ENCODE data around the gene SMIM28. TPM values are rescaled to one million over a fixed set of nuclear protein-coding genes. Genes with fewer than 3 reads are reported as not detected.
"Not testable (repeated sequence)": the region's sequence is repeated elsewhere in the genome, so short reads cannot be mapped to it uniquely, and the experiment has no call there.

Gene SMIM28
- total RNA-seq, result not detected in 2 replicates

GRCh38 chr6:138377844-138378243 is at the start of gene SMIM28:
SMIM28 (plus strand) TSS chr6:138377905; CDS start chr6:138378073, 168 bp downstream.
- intact Hi-C loops (cut with micrococcal nuclease), result no loop called here

DNA sequence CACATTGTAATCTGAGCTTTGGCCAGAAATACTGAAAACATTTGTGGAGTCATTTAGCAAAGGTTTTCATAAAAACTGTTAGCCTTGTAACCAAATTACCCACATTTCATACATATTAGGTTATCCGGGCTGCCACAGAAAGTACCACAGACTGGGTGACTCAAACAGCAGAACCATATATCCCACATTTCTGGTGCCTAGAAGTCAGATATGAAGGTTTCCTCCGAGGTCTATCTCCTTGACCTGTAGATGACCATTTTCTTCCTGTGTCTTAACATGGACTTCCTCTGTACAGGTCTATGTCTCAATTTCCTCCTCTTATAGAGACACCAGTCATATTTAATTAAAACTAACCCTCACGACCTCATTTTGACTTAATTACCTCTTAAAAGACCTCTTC is 49.5 kb upstream of the SMIM28 start:
- intact Hi-C loops (cut with micrococcal nuclease), result no loop called here

- intact Hi-C loops (cut with micrococcal nuclease), result no loop called here
Measured at GRCh38 chr6:138330763-138331162, 46.9 kb upstream of the SMIM28 start.

DNA sequence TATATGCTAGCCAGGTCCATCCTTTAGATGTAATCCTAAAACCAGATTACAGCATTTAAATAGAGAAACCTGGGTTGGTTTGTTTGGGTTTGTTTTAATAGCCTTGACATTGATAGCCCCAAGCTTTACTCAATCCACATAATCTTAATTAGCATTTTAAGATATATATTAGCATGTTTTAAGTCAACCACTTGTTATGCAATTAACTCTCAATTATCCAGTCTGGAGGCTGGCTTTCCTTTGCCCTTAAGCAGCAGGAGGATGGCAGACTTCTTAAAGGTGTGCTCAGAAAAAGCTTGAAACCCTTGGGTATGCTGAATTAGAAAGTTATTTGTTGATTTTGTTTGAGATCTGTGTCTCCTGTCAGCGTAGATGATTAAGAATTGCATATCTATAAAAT is 46.3 kb upstream of the SMIM28 start:
- intact Hi-C loops (cut with micrococcal nuclease), result no loop called here

DNA sequence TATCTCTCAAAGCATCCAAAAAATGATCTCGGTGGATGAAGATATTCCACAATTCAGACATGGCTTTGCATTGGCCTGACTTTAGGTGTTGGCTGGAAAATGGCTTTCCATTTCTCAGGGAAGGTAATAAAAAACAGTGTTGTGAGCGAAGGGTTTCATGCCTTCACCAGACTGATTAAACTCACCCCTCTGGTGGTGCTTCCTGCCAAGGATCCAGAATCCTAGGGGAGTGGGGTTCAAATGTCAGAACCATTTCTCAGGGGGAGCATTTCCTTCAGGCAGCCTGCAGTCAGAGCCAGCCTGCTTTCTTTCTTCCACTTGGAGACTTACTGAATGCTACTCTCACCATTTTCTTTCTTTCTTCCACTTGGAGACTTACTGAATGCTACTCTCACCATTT is 45.7 kb upstream of the SMIM28 start:
- intact Hi-C loops (cut with micrococcal nuclease), result no loop called here

DNA sequence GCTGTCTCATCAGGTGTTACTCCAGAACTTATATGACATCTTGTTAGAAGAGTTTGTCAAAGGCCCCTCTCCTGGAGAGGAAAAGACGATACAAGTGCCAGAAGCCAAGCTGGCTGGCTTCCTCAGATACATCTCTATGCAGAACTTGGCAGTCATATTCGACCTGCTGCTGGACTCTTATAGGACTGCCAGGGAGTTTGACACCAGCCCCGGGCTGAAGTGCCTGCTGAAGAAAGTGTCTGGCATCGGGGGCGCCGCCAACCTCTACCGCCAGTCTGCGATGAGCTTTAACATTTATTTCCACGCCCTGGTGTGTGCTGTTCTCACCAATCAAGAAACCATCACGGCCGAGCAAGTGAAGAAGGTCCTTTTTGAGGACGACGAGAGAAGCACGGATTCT is 43.7 kb upstream of the SMIM28 start:
- intact Hi-C loops (cut with micrococcal nuclease), result no loop called here

GRCh38 chr6:138334963-138335362 is 42.7 kb upstream of the SMIM28 start:
- intact Hi-C loops (cut with micrococcal nuclease), result no loop called here

GRCh38 chr6:138336221-138336620 is 41.5 kb upstream of the SMIM28 start:
- intact Hi-C loops (cut with micrococcal nuclease), result no loop called here

GRCh38 chr6:138337076-138337475 is 40.6 kb upstream of the SMIM28 start:
- intact Hi-C loops (cut with micrococcal nuclease), result no loop called here

- intact Hi-C loops (cut with micrococcal nuclease), result no loop called here
Measured at GRCh38 chr6:138339024-138339423, 38.7 kb upstream of the SMIM28 start.

DNA sequence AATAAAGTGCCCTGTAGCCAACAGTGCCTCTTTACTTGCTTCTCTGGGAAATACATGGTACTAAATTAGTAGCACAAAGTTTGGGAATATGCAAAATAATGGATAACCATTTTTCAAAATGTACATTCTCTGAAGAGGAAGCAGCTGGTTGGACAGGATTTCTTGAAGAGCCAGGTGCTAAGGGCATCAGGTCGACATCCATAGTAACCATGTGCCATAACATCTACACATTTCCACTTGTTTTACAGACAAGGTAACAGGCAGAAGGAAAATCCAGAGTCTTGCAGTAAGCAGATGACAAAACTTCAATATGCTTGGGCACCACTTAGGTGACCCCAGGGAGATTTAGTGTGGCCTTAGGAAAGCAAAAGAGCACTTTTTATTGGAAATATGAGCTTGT is 36.5 kb upstream of the SMIM28 start:
- intact Hi-C loops (cut with micrococcal nuclease), result no loop called here

DNA sequence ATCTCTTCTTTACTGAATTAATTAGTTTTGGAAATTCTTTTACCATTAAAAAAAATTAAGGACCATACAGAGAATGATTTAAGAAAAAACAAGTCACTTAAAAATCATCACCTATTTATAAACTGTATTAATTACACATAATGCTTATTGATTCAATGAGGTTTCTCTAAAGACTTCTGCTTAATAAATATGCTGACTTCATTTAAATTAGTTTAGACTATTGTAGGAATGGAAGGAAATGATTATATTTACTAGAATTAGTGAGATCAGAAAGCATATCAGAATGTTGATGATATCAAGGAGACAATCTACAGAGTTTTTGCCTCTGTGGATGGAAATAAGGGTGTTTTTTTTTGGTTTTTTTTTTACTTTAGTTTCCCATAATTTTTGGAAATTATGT is 34.6 kb upstream of the SMIM28 start:
- intact Hi-C loops (cut with micrococcal nuclease), result no loop called here

GRCh38 chr6:138345565-138346285 is 32.0 kb upstream of the SMIM28 start:
- intact Hi-C loops (cut with micrococcal nuclease), result no loop called here

DNA sequence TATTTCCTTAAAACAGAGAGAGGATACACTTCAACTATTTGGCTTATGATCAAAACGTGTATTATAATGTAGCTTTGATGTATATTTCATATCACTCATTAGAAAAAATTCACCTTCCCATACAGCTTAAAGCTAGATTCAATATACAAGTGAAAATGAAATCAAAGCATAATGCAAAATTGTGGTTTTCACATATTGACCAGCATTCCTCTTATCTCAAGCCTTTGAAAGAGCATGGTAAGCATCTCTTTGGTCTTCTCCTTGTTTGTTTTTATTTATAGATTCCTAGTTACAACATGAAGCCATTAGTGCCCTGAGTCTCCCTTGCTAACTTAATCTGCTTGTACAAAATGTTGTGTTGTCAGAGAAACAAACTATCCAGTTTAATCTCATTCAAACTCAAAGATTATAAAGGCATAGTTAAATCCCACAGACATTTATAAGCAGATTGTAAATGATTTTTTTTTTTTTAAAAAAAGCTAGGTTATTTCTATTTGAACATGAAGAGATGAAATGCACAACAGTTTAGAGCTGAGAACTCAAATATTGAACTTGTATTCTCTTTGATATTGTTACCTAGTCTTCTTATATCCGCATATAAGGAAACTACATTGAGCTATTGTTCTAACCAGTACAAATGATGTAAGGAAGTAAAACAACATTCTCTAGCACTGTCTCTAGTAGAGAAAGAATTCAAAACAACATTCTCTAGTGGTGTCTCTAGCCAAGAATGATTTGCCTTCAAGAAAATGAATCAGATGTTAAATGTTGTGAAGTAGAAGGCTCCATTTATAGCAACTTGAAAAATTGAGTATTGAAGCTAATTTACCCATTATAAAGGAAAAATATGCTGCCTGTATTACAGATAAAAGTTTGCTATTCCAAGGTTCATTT is 31.2 kb upstream of the SMIM28 start:
- intact Hi-C loops (cut with micrococcal nuclease), result no loop called here

DNA sequence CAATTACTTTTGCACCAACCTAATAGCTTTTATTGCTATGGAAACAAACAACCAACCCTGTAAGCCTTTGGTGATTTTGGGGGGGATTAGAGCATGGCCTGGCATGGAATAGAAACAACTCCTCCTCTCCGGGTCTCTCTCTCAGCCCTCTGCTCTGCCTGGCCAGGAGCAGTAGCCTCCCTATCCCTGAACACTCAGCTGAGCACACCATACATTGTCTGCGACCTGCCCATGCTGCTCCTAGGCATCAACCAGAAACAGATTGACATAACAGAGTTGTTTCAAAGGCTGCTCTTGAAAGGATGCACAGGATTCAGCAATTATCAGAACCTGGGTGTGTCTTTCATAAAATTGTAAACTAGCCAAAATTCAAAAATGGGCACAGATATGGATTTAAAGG is 29.8 kb upstream of the SMIM28 start:
- intact Hi-C loops (cut with micrococcal nuclease), result no loop called here

DNA sequence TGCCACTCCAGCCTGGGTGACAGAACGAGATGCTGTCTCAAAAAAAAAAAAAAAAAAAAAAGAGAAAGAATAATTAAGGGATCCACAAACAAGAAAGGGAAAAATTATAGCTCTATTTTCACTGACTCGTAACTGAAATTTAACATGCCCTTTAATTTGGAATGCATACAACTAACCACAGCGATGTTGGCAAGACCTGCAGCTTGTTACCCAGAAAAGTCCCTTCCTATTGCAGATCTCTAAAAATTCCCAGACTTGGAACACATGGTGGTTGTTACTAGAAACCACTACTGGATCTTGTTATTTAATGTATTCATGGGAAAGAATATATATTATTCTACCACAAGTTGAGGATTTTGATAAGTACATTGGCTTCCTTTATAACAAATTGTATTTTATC is 27.8 kb upstream of the SMIM28 start:
- intact Hi-C loops (cut with micrococcal nuclease), result no loop called here

GRCh38 chr6:138357928-138358327 is 19.8 kb upstream of the SMIM28 start:
- intact Hi-C loops (cut with micrococcal nuclease), result no loop called here

GRCh38 chr6:138368684-138369083 is 9.0 kb upstream of the SMIM28 start:
- intact Hi-C loops (cut with micrococcal nuclease), result not testable (repeated sequence)

GRCh38 chr6:138370631-138371451 is 6.9 kb upstream of the SMIM28 start:
- intact Hi-C loops (cut with micrococcal nuclease), result no loop called here

DNA sequence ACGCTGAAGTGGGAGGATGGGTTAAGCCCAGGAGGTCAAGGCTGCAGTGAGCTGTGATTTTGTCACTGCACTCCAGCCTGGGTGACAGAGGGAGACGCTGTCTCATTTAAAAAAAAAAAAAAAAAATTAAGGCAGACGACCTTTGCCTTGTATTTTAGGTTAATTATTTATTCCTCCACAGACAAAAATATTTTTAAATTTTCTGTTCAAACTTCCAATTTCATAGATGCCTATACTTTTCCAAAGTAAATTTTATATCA is 6.3 kb upstream of the SMIM28 start:
- intact Hi-C loops (cut with micrococcal nuclease), result no loop called here

DNA sequence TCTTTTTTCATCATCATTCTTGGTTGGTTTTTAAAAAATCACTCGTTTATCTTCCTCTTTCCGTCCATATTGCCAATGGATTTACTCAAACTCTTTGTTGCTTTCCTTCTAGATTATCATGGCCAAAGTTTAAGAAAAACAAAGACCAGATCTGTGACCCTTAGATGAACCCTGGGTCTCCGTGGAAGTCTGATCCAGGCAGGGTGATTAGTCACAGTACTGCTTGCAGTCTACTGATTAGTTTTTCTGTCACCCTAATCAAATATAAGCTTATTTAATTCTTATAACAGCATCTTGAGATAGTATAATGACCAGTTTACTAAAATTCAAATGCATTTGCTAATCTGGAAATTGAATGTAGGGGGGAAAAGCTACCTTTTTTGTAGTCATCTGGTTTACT is 6.0 kb upstream of the SMIM28 start:
- intact Hi-C loops (cut with micrococcal nuclease), result no loop called here
